SU-DHL-6 (cell line): ENCODE measurements around the gene TRIM24.

Experiments
- H2AFZ ChIP-seq: fragments of 200-600 bp; sonication (generic); 2 replicates; pipeline ENCODE4 v1.6.1; 2014; ENCODE audit warnings: low read depth, mild to moderate bottlenecking, moderate library complexity, mixed read lengths, antibody characterized with exemption, low read length; ENCODE audit not compliant: severe bottlenecking
- H3F3A ChIP-seq: fragments of 200-600 bp; shearing (Covaris generic); 2 replicates; pipeline ENCODE4 v1.6.0; 2016; ENCODE audit warnings: antibody characterized with exemption, mild to moderate bottlenecking; ENCODE audit not compliant: insufficient read depth
- H3K27ac ChIP-seq: fragments of 200-600 bp; sonication (generic); 2 replicates; pipeline ENCODE4 v1.5.1; 2016; ENCODE audit warnings: low read depth, mild to moderate bottlenecking, low read length, moderate library complexity, mixed read lengths
- H3K27me3 ChIP-seq: fragments of 200-600 bp; sonication (generic), shearing (Covaris generic); 2 replicates; pipeline ENCODE4 v1.6.0; 2014; ENCODE audit warnings: mild to moderate bottlenecking, low read length
- H3K36me3 ChIP-seq: fragments of 200-600 bp; sonication (generic); 2 replicates; pipeline ENCODE4 v1.6.1; 2014; ENCODE audit warnings: mild to moderate bottlenecking, low read length, mixed read lengths
- H3K4me2 ChIP-seq: fragments of 300-600, 200-600 bp; shearing (Covaris generic), sonication (generic); 2 replicates; pipeline ENCODE4 v1.6.0; 2014; ENCODE audit warnings: low read length, low read depth, mild to moderate bottlenecking; ENCODE audit not compliant: poor library complexity, severe bottlenecking
- H3K4me3 ChIP-seq: fragments of 200-600 bp; sonication (generic); 2 replicates; pipeline ENCODE4 v1.5.1; 2014; ENCODE audit warnings: antibody characterized with exemption, low read length, mild to moderate bottlenecking, mixed read lengths; ENCODE audit not compliant: insufficient read depth, poor library complexity, severe bottlenecking
- H3K79me2 ChIP-seq: fragments of 200-600 bp; sonication (generic); 2 replicates; pipeline ENCODE4 v1.6.1; 2014; ENCODE audit warnings: mild to moderate bottlenecking, low read length, moderate library complexity; ENCODE audit not compliant: insufficient read depth
- H3K9ac ChIP-seq: fragments of 200-600 bp; sonication (generic); 2 replicates; pipeline ENCODE4 v1.7.0; 2014; ENCODE audit warnings: mild to moderate bottlenecking, low read length
- H3K9me2 ChIP-seq: fragments of 200-600 bp; sonication (generic); replicated peaks from 2 replicates; pipeline ENCODE4 v1.6.1; 2014; ENCODE audit warnings: low read length; ENCODE audit not compliant: insufficient read depth
- H3K9me3 ChIP-seq: fragments of 200-600 bp; sonication (generic); 2 replicates; pipeline ENCODE4 v1.6.1; 2014; ENCODE audit warnings: low read length, mixed read lengths; ENCODE audit not compliant: insufficient read depth
- H4K20me1 ChIP-seq: fragments of 200-600 bp; sonication (generic); 2 replicates; pipeline ENCODE4 v1.6.1; 2014; ENCODE audit warnings: low read depth, mild to moderate bottlenecking, antibody characterized with exemption, low read length, moderate library complexity, mixed read lengths
- EZH2phosphoT487 ChIP-seq: fragments of 200-600 bp; sonication (generic), shearing (Covaris generic); conservative IDR thresholded peaks from 2 replicates; pipeline ENCODE4 v1.6.1; 2018; ENCODE audit warnings: mild to moderate bottlenecking, antibody characterized with exemption, low read length, moderate library complexity, mixed read lengths
- TF ChIP-seq, protein P1 (sequence below): fragments of 200-600 bp; sonication (generic); IDR thresholded peaks from one replicate; pipeline ENCODE4 v1.5.1; 2017; ENCODE audit warnings: antibody characterized with exemption, mild to moderate bottlenecking, low read length, moderate library complexity; ENCODE audit not compliant: insufficient read depth, poor library complexity, severe bottlenecking

Gene TRIM24

DNA sequence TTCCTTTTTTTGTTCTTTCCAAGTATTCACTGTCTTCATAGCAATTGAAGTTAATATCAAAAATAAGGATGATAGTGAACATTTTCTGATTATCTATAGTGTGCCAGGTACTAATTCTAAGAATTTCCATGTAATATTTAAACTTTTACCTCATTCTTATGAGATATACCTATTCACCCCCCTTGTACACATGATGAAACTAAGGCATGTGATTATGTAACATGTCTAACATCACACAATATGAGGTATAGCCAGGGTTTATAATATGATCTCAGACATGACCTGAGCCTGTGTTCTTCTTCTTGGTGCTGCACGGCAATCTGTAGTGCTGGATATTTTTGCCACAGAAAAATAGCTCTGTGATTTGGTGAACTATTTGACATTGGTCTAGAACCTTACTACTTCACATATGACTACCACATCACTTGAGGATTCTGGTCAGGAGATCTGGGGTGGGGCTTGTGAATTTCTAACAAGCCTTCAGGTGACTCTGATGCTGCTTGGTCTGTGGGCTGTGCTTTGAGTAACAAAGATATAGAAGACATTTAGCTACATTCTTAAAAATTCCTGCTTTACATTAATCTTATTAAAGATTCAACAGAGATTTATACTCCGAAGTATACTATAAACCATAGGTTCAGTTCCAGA is 79.1 kb downstream of the TRIM24 start:
- H3K4me3 ChIP-seq, result no peak overlapping the region
- no peak overlapping the region for H2AFZ ChIP-seq
- TF ChIP-seq EZH2phosphoT487, result no peak
- TF ChIP-seq, protein P1, sequence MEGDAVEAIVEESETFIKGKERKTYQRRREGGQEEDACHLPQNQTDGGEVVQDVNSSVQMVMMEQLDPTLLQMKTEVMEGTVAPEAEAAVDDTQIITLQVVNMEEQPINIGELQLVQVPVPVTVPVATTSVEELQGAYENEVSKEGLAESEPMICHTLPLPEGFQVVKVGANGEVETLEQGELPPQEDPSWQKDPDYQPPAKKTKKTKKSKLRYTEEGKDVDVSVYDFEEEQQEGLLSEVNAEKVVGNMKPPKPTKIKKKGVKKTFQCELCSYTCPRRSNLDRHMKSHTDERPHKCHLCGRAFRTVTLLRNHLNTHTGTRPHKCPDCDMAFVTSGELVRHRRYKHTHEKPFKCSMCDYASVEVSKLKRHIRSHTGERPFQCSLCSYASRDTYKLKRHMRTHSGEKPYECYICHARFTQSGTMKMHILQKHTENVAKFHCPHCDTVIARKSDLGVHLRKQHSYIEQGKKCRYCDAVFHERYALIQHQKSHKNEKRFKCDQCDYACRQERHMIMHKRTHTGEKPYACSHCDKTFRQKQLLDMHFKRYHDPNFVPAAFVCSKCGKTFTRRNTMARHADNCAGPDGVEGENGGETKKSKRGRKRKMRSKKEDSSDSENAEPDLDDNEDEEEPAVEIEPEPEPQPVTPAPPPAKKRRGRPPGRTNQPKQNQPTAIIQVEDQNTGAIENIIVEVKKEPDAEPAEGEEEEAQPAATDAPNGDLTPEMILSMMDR, result no peak
- no peak overlapping the region for H3K27ac ChIP-seq
- no peaks in the 10 kb centered on the region for H3F3A ChIP-seq
- no peaks in the 10 kb centered on the region for H3K79me2 ChIP-seq
- no peaks in the 10 kb centered on the region for H4K20me1 ChIP-seq
- no peaks in the 10 kb centered on the region for H3K9me3 ChIP-seq
- H3K4me2 ChIP-seq, result no peak overlapping the region
- no peaks in the 10 kb centered on the region for H3K9me2 ChIP-seq
- H3K9ac ChIP-seq, result no peak overlapping the region
- no peaks in the 10 kb centered on the region for H3K27me3 ChIP-seq
- H3K36me3 ChIP-seq, result peaks cover 34% of the 10 kb centered on the region

DNA sequence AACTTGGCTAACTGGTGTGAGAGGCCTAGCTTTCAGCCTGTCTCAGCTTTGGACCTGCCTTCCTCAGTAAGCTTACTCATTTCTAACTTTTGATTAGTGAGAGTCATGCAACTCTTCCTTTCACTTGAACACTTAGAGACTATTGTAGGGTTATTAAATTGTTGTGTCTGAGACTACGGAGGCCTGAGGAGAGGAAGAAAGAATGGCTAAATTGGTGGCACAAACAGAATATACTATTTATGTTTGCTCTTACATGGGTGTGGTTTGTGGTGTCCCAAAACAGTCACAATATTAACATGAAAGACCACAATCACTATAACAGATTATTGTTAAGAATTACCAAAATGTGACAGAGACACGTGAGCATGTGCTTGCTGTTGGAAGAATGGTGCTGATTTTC is 82.1 kb downstream of the TRIM24 start:
- no peaks in the 10 kb centered on the region for H3K9me2 ChIP-seq
- H3K4me2 ChIP-seq, result no peak overlapping the region
- H3K79me2 ChIP-seq, result no peaks in the 10 kb centered on the region
- no peaks in the 10 kb centered on the region for H3K27me3 ChIP-seq
- H3F3A ChIP-seq, result no peaks in the 10 kb centered on the region
- no peak overlapping the region for H3K4me3 ChIP-seq
- TF ChIP-seq EZH2phosphoT487, result no peak
- TF ChIP-seq, protein P1, result no peak
- H3K36me3 ChIP-seq, result peaks cover 52% of the 10 kb centered on the region
- no peak overlapping the region for H3K9ac ChIP-seq
- no peaks in the 10 kb centered on the region for H3K9me3 ChIP-seq
- no peak overlapping the region for H3K27ac ChIP-seq
- no peak overlapping the region for H2AFZ ChIP-seq
- H4K20me1 ChIP-seq, result no peaks in the 10 kb centered on the region

DNA sequence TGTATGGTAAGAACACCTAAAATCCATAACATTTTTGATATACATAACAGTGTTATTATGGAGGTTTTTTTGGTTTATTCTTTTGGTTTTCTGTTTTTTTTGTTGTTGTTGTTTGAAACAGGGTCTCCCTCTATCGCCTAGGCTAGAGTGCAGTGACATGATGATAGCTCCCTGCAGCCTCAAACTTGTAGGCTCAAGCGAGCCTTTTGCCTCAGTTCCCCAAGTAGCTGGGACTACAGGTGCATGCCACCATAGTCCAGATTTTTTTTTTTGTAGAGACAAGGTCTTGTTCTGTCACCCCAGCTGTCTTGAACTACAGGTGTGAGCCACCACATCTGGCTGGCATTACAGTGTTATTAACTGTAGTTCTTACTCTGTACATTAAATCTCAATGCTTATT is 83.7 kb downstream of the TRIM24 start:
- no peaks in the 10 kb centered on the region for H3K27me3 ChIP-seq
- H3K9me3 ChIP-seq, result no peaks in the 10 kb centered on the region
- H3F3A ChIP-seq, result no peaks in the 10 kb centered on the region
- no peak overlapping the region for H3K9ac ChIP-seq
- no peak overlapping the region for H2AFZ ChIP-seq
- peaks cover 42% of the 10 kb centered on the region for H3K36me3 ChIP-seq
- no peaks in the 10 kb centered on the region for H3K9me2 ChIP-seq
- no peak overlapping the region for H3K4me2 ChIP-seq
- no peak overlapping the region for H3K4me3 ChIP-seq
- no peaks in the 10 kb centered on the region for H3K79me2 ChIP-seq
- H3K27ac ChIP-seq, result no peak overlapping the region
- TF ChIP-seq EZH2phosphoT487, result no peak
- TF ChIP-seq, protein P1, result no peak
- H4K20me1 ChIP-seq, result no peaks in the 10 kb centered on the region
